Prostate gland (tissue), 2 donors: Measurements from ENCODE around the gene E2F3. TPM values are rescaled to one million over a fixed set of nuclear protein-coding genes. Genes with fewer than 3 reads are reported as not detected.
A peak's percentile ranks its signal among the peaks of the same experiment; 100 is the strongest.

Experiments used
- DNase-seq: peaks from one replicate; pipeline ENCODE4 v3.0.0-alpha.2; 2019; ENCODE audit warnings: low spot score
- H3K27ac ChIP-seq, 2 donors: fragments of 200-600 bp; sonication (generic); 2 replicates each; pipeline ENCODE4 v1.5.1; 2017 to 2019
- H3K27me3 ChIP-seq: fragments of 200-600 bp; sonication (generic); replicated peaks from 2 replicates; pipeline ENCODE4 v1.5.1; 2019; ENCODE audit not compliant: insufficient read depth
- H3K36me3 ChIP-seq, 2 donors: fragments of 200-600 bp; sonication (generic); 1 replicate in 1 of 2; 2 replicates in 1 of 2; pipeline versions ENCODE4 v1.5.1 to v1.8.1; 2017 to 2019
- H3K4me1 ChIP-seq: fragments of 200-600 bp; sonication (generic); replicated peaks from 2 replicates; pipeline ENCODE4 v1.5.1; 2019
- H3K4me3 ChIP-seq, 2 donors: fragments of 200-600 bp; sonication (generic); 2 replicates each; pipeline ENCODE4 v1.5.1; 2017 to 2019
- H3K9me3 ChIP-seq: fragments of 200-600 bp; sonication (generic); 2 replicates; pipeline ENCODE4 v1.5.1; 2017
- POLR2A ChIP-seq: fragments of 450-650 bp; IDR thresholded peaks from one replicate; pipeline ENCODE4 v1.6.1; 2016; ENCODE audit warnings: antibody characterized with exemption, mild to moderate bottlenecking
- POLR2AphosphoS5 ChIP-seq: sonication (generic); formaldehyde crosslinking; IDR thresholded peaks from one replicate; pipeline ENCODE4 v1.6.1; 2017; ENCODE audit warnings: antibody characterized with exemption
- WGBS: methylation state at CpG from one replicate; pipeline ENCODE4 v1.1.5; 2018; 5-methylcytosine and 5-hydroxymethylcytosine counted together
- intact Hi-C: fragments of 100-400 bp; cut with DNase I; formaldehyde crosslinking; loops from one replicate; pipeline ENCODE4 v1.14.2; 2022
- total RNA-seq, 2 donors: library from RNA; depleted of rRNA; stranded (reverse); fragments of >200 nt; gene quantifications; one replicate each; pipeline ENCODE4 v1.1.0, GENCODE V29; 2016
- TF ChIP-seq, protein P1 (sequence below), 4 experiments: fragments of 200-600 bp in 2 of 4; fragments of 450-650 bp in 2 of 4; sonication (generic) in 2 of 4; IDR thresholded peaks; 1 replicate in 3 of 4; 2 replicates in 1 of 4; pipeline ENCODE4 v1.5.1; 2016 to 2019; ENCODE audit warnings: antibody characterized with exemption in 4 of 4, mild to moderate bottlenecking in 2 of 4, moderate library complexity in 2 of 4

E2F3 gene
- 1 to 10 TPM; 3.7 to 5.5 TPM for total RNA-seq

DNA sequence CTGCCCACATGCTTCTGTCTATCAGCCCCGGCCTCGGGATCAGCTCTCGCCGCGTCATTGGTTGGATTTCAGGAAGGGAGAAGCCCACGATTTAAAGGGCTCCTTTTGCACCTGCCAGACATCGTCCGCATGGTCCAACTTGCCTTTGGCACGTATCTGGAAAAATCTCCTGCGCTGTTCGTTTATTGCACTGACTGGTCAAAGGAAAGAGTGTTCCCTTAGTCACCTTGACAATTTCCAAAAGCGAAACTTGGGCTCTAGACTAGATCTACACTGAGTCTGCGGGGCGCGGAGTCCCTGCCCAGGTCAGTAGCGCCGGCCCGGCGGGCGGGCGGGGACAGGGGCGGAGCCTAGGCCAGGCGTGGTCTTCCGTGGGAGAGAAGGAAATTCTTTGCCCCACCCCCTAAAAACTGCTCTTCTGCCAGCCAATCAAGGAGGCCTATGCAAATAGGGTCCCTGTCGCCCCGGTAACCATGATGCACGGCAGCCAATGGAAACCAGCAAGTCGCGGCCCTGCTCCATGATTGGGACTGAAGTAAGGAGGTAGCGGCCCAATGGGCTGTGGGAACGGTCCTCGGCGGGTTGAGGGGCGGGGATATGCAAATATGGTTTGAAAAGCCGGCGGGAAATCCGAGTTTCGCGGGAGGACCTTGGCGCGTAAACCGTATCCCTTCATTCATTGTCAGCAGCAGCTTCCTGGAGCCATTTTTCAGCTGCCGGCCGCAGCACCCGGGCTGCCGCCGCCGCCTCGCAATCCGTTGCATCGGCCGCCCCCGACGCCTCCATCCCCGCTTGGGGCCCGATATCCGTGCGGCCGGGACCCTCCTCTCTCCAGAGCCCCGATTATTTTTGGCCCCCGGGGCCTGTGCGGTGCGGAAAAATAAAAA lies at the start of gene E2F3:
Gene E2F3 (plus strand): TSS at position 675 of the 887 bp plus-strand sequence. CDS start 354 bp downstream, outside the sequence.
- Histone ChIP-seq H3K36me3 (no peaks in the 10 kb centered on the region), H3K27ac (peak within 1 kb of the TSS; percentile 82 to 86), H3K27me3 (no peaks in the 10 kb centered on the region), H3K4me3 (peak within 1 kb of the TSS; percentile 68), H3K9me3 (no peaks in the 10 kb centered on the region), H3K4me1 (no peaks in the 10 kb centered on the region)
- TF ChIP-seq POLR2AphosphoS5: peak; percentile 90
- peak; percentile 84 for TF ChIP-seq POLR2A
- TF ChIP-seq, protein P1, sequence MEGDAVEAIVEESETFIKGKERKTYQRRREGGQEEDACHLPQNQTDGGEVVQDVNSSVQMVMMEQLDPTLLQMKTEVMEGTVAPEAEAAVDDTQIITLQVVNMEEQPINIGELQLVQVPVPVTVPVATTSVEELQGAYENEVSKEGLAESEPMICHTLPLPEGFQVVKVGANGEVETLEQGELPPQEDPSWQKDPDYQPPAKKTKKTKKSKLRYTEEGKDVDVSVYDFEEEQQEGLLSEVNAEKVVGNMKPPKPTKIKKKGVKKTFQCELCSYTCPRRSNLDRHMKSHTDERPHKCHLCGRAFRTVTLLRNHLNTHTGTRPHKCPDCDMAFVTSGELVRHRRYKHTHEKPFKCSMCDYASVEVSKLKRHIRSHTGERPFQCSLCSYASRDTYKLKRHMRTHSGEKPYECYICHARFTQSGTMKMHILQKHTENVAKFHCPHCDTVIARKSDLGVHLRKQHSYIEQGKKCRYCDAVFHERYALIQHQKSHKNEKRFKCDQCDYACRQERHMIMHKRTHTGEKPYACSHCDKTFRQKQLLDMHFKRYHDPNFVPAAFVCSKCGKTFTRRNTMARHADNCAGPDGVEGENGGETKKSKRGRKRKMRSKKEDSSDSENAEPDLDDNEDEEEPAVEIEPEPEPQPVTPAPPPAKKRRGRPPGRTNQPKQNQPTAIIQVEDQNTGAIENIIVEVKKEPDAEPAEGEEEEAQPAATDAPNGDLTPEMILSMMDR (IDR thresholded peaks at IDR 0.05): no peak
- WGBS: under 1% methylated on average over 60 of the region's 63 CpGs
- DNase-seq: peak; percentile 100
- intact Hi-C loops: loop anchor here (5.0 to 10.0 kb wide), 3 partner anchors 109 to 287 kb away; no protein-coding TSS in a partner anchor

DNA sequence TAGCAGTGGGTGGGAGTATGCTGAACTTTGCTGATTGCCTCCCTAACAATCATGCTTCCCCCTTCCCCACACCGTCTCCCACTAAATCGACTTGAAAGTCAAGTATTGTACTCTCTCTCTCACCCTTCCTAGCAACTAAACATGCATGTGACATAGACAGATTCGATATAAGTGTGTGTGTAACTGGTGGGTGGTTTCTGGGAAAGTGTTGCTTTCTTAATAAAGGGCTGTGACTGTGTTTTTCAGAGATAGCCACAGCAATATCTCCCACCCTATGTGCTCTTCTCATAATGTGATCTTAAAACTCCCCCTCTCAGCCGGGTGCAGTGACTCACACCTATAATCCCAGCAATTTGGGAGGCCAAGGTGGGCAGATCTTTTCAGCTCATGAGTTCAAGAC lies 49.3 kb upstream of the E2F3 start:
- no peak overlapping the region for H3K4me3 ChIP-seq
- intact Hi-C loops: no loop called here
- TF ChIP-seq POLR2AphosphoS5 (no peak), POLR2A (no peak)
- TF ChIP-seq, protein P1 (IDR thresholded peaks at IDR 0.05): no peak
- H3K27ac ChIP-seq: no peak overlapping the region
- no peaks in the 10 kb centered on the region for H3K4me1 ChIP-seq
- 84% methylated on average over 4 of the region's 4 CpGs for WGBS
- H3K9me3 ChIP-seq: no peaks in the 10 kb centered on the region
- no peaks in the 10 kb centered on the region for H3K27me3 ChIP-seq
- no peaks in the 10 kb centered on the region for H3K36me3 ChIP-seq
- no peak for DNase-seq

DNA sequence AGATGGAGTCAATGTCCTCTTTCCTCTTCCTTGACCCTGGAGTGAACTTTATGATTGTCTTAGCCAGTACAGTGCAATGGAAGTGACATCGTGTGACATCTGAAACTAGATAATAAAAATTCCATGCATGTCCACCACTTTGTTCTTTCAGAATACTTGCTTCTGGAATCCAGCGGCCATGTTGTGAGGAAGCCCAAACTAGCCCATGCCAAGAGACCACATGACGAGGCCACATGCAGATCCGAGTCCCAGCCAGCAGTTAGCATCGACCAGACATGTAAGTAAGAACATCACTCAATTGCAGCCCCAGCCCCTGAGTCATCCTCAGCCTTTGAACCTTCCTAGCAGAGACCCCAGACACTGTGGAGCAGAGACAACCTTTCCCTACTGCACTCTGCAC lies 48.5 kb upstream of the E2F3 start:
- TF ChIP-seq POLR2AphosphoS5: no peak
- TF ChIP-seq POLR2A: no peak
- TF ChIP-seq, protein P1 (IDR thresholded peaks at IDR 0.05): no peak
- intact Hi-C loops: no loop called here
- H3K27ac ChIP-seq: no peak overlapping the region
- H3K4me3 ChIP-seq: no peak overlapping the region
- 92% methylated on average over 5 of the region's 5 CpGs for WGBS
- DNase-seq: no peak
- H3K27me3 ChIP-seq: no peaks in the 10 kb centered on the region
- H3K36me3 ChIP-seq: no peaks in the 10 kb centered on the region
- no peaks in the 10 kb centered on the region for H3K4me1 ChIP-seq
- no peaks in the 10 kb centered on the region for H3K9me3 ChIP-seq

DNA sequence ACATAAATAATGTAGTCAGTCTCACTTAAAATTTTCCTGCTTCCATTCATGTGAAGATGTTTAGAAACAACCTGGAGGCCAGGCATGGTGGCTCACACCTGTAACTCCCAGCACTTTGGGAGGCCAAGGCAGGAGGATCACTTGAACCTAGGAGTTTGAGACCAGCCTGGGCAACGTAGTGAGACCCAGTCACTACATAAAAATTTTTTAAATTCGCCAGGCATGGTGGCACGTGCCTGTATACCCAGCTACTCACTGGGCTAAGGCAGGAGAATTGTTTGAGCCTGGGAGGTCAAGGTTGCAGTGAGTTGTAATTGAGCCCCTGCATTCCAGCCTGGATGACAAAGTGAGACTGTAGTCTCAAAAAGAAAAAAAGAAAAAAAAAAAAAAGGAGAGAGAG lies 47.3 kb upstream of the E2F3 start:
- Histone ChIP-seq H3K4me3 (no peak overlapping the region), H3K4me1 (no peaks in the 10 kb centered on the region), H3K9me3 (no peaks in the 10 kb centered on the region), H3K36me3 (no peaks in the 10 kb centered on the region), H3K27me3 (no peaks in the 10 kb centered on the region), H3K27ac (no peak overlapping the region)
- no peak for DNase-seq
- intact Hi-C loops: no loop called here
- no peak for TF ChIP-seq POLR2AphosphoS5
- 93% methylated on average over 3 of the region's 3 CpGs for WGBS

DNA sequence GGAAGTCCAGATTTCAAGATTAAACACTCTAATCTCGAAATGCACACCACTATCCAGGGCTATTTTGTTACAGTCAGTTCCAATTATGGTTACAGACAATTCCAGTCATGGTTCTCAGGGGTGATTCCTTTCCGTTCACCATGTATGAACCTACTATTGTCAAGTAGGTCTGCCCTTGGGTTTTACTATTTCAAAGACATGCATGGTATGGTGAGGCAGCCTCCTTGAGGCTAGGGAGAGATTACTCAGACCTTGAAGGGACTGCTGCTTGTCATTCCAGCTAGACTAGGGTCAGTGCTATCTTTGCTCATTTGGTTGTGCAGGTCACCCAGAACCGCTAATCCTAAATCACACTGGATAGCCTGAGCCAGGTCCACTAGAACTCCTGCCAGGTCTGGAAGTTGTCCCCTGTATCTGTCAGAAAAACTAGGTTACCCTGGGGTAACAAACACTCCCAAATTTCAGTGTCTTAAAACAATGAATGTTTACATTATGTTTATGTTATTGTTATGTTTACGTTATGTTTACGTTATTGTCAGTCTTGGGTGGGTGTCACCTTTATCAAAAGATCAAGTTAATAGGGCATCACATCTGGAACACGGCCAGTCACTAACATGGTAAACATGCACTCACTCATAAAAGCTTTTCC lies 41.1 kb upstream of the E2F3 start:
- no peak overlapping the region for H3K27ac ChIP-seq
- WGBS: 76% methylated on average over 6 of the region's 6 CpGs
- H3K4me1 ChIP-seq: no peaks in the 10 kb centered on the region
- intact Hi-C loops: no loop called here
- H3K36me3 ChIP-seq: no peaks in the 10 kb centered on the region
- H3K4me3 ChIP-seq: no peak overlapping the region
- no peak for DNase-seq
- H3K27me3 ChIP-seq: no peaks in the 10 kb centered on the region
- H3K9me3 ChIP-seq: no peaks in the 10 kb centered on the region
- no peak for TF ChIP-seq POLR2AphosphoS5
- TF ChIP-seq POLR2A: no peak
- TF ChIP-seq, protein P1 (IDR thresholded peaks at IDR 0.05): no peak
